Measurements from ENCODE around the gene HNF4A. TPM values are rescaled to one million over a fixed set of nuclear protein-coding genes. Genes with fewer than 3 reads are reported as not detected.

HNF4A gene
- total and polyA plus RNA-seq, 2 of the 13 experiments (the other 11 are each of a cell fraction or from before 2014, with no cell fraction given), result 80.9 to 169 TPM

GRCh38 chr20:44411020-44411756 lies 55.7 kb downstream of the HNF4A start (continued):
- TF ChIP-seq ZNF775 (CRISPR knock-in tag; IDR thresholded peaks at IDR 0.05; ENCODE audit: borderline replicate concordance), result 0 out of 2 replicates have a peak, but pooled peaks have one; percentile 12
- TF ChIP-seq ZNF713 (CRISPR knock-in tag; IDR thresholded peaks at IDR 0.05), result no peak; the same call in 1 of the 2 replicates
- TF ChIP-seq ZNF232 (CRISPR knock-in tag; IDR thresholded peaks at IDR 0.05; ENCODE audit: borderline replicate concordance), result peak; percentile 31; the same call in 1 of the 2 replicates
- TF ChIP-seq ZNF441 (CRISPR knock-in tag; IDR thresholded peaks at IDR 0.05; ENCODE audit: borderline replicate concordance), result peak; percentile 87
- TF ChIP-seq PITX1 (CRISPR knock-in tag; IDR thresholded peaks at IDR 0.05), result peak; percentile 99
- no peak for TF ChIP-seq CBX1 (IDR thresholded peaks at IDR 0.05; ENCODE audit: low read depth)
- peak; percentile 97 for TF ChIP-seq ISL2 (CRISPR knock-in tag; IDR thresholded peaks at IDR 0.05)
- 0 out of 2 replicates have a peak, but pooled peaks have one; percentile 48 for TF ChIP-seq ZNF251 (CRISPR knock-in tag; IDR thresholded peaks at IDR 0.05)
- TF ChIP-seq HDAC2 (CRISPR knock-in tag; IDR thresholded peaks at IDR 0.05), result peak; percentile 100
- TF ChIP-seq CAMTA2 (CRISPR knock-in tag; IDR thresholded peaks at IDR 0.05; ENCODE audit: borderline replicate concordance), result no peak
- TF ChIP-seq ZNF317 (CRISPR knock-in tag; IDR thresholded peaks at IDR 0.05), result peak; percentile 63
- TF ChIP-seq ZMYM4 (CRISPR knock-in tag; IDR thresholded peaks at IDR 0.05), result peak; percentile 63; the same call in 1 of the 2 replicates
- peak; percentile 92 for TF ChIP-seq TARDBP (CRISPR knock-in tag; IDR thresholded peaks at IDR 0.05)
- peak; percentile 92 for TF ChIP-seq ATF2 (CRISPR knock-in tag; IDR thresholded peaks at IDR 0.05)
- 0 out of 2 replicates have a peak, but pooled peaks have one; percentile 51 for TF ChIP-seq DZIP1 (CRISPR knock-in tag; IDR thresholded peaks at IDR 0.05)
- no peak for TF ChIP-seq WIZ (CRISPR knock-in tag; IDR thresholded peaks at IDR 0.05)
- no peak for TF ChIP-seq CENPX (CRISPR knock-in tag; IDR thresholded peaks at IDR 0.05)
- peak; percentile 91; the same call in 1 of the 2 replicates for TF ChIP-seq ZNF580 (CRISPR knock-in tag; IDR thresholded peaks at IDR 0.05; ENCODE audit: borderline replicate concordance, low read depth)
- TF ChIP-seq STAT6 (CRISPR knock-in tag; IDR thresholded peaks at IDR 0.05; ENCODE audit: borderline replicate concordance), result 0 out of 2 replicates have a peak, but pooled peaks have one; percentile 52
- TF ChIP-seq ZNF709 (CRISPR knock-in tag; IDR thresholded peaks at IDR 0.05), result no peak; the same call in none of the 2 replicates
